Measurements from ENCODE around the gene SLC25A36.
"Not testable (repeated sequence)": the region's sequence is repeated elsewhere in the genome, so short reads cannot be mapped to it uniquely, and the experiment has no call there.

The SLC25A36 gene

DNA sequence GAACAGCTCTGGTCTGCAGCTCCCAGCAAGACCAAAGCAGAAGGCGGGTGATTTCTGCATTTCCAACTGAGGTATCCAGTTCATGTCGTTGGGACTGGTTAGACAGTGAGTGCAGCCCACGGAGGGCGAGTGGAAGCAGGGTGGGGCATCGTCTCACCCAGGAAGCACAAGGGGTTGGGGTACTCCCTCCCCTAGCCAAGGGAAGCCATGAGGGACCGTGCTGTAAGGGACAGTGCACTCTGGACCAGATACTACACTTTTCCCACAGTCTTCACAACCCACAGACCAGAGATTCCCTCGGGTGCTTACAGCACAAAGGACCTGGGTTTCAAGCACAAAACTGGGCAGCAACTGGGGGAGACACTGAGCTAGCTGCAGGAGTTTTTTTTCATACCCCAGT lies 8.5 kb upstream of the SLC25A36 start:
- DNase-seq: no peak

DNA sequence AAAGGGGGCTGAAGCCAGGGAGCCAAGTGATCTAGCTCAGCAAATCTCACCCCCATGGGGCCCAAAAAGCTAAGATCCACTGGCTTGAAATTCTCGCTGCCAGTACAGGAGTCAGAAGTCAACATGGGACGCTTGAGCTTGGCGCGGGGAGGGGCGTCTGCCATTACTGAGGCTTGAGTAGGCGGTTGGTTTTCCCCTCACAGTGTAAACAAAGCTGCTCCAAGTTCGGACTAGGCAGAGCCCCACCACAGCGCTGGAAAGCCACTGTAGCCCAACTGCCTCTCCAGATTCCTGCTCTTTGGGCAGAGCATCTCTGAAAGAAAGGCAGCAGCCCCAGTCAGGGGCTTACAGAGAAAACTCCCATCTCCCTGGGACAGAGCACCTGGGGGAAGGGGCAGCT lies 8.1 kb upstream of the SLC25A36 start:
- no peak for DNase-seq

DNA sequence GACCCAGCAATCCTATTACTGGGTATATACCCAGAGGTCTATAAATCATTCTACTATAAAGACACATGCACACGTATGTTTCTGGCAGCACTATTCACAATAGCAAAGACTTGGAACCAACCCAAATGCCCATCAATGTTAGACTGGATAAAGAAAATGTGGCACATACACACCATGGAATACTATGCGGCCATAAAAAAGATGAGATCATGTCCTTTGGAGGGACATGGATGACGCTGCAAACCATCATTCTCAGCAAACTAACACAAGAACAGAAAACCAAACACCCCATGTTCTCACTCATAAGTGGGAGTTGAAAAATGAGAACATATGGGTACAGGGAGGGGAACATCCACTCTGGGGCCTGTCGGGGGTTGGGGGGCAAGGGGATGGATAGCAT lies 2.3 kb upstream of the SLC25A36 start:
- DNase-seq: not testable (repeated sequence)

DNA sequence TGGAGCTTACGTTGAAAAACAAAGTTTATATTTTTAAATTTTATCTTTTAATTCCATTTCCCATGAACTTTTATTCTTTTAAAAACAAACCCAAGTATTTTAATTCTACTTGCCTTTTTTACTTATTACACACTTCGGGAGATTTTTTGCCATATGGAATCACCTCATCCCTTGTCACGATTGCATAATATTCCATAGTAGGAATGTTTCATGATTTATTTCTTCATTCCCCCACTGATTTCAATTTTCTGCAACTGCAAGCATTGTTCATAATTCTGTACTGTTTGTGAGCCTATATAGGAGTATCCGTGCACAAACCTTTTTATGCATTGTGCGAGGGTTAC lies 574 bp upstream of the SLC25A36 start:
- no peak for DNase-seq

DNA sequence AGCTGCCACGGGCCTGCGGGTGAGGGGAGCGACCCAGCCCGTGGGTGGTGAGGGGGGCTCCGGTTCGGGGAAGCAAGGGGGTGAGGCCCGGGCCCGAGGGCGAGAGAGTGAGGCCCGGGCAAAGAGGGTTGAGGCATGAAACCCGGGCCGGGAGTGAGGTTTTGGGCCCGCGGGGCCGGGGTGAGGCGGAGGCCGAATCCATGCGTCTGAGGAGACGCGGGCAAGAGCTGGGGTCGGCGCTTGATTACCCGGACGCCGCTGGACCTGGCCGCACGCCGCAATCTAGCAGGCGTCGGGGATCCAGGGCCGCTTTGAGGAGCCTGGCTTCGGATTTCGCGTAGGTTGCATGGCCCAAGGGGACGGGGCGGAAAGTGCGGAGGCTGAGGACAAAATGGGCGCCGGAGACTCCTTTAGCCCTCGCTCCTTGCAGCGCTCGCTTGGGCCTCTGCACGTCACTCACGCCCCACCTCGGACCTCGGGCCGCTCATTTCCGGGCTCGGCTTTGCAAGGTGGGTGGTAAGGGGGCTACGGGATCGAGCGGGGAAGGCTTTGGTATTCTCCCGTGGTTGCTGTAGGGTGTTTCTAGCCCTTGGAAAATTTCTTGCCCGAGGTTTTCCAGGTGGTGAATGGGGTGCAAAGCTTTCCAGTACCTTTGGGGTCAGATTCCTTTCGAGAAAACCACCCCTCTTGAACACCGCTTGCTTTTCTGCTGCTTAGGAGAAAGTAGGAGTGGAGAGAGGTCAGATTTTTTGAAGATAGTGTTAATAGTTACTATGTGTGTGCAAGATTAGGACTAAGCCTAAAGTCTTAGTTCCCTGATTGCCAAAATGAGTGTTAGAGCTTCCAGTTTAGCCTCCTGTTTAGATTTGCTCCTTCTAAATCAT lies 827 bp downstream of the SLC25A36 start:
- peak; percentile 26 for DNase-seq

DNA sequence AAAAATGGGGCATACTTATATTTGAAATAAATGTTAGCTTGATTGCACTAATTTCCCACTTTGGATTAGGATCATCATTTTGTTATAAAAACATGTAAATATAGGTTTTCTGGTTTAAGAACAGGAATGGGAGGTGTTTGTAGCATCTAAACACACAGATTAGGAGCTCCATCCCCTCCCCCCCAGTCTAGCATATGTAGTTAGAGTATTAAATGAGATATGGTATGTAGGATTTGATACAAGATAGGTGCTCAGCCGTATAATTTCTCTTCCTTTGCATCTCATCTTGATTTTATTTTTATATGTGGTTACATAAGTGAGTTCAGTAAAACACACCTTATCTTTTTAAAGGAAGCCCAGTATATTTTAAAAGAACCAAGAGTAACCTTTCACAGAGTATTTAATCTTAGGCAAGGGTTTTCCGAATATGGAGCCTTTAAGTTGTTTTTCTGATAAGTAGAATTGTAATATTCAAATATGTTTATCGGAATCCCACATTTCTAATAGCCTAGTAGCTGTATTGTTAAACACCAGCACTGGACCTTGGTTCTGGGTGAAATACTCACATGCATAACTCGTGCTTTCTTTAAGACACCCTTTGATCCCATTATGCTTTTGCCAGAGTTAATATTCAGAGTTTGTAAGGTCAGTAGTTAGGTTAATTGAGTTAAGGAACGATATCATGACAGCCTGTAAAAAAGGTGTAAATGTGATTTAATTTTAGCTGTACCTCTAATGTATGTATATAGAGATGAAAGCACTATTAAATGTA lies 2.3 kb downstream of the SLC25A36 start:
- no peak for DNase-seq

DNA sequence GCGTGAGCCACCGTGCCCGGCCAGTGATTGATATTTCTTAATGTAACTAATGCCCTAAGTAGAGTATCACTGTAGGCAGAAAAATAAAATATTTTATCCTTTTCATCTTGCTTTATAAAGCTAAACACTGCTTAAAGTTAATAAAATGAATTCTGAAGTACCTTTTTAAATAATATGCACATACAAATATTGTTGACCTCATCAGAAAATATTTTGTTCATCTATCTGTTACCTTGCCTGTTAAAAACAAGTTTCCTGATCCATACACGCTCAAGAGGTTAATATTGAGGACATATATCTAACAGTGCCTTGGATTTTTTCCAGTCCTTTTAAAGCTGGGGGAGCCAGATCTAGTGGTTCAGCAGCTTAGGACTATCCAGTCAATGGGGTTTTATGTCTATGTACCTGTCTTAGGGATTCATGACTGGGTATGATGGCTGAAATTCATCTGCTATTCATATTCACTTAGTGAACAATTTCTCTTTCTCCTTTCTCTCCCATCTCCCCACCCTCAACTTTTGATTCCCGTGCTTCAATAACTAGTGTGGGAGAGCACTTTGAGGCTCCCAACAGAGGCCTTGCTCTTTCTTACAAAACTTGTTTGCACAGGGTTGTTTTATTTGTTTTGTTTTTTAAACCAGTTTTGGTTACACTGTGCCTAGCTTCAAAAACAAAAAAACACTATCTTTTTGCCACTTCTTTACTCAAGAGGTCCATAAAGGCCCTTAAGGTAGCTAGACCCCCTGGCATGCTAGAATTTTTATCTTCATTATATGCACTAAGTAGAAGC lies 7.0 kb downstream of the SLC25A36 start:
- DNase-seq: no peak

DNA sequence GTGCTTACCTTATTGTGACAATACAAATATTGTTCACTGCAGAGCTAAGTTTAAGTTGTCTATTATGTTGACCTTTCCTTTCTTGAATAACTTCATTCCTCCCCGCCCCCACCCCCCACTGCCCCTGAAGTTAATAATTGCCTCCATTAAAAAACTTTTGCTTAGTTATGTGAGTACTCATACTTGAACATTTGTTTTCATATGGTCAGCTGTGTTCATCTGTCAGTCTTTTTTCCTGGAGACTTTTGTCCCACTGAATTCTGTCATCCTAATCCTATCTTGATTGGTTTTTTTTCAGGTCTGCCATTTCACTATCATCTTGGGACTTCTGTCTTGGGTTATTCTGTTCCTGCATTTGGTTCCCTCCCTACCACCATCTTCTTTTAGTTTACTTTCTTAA lies 8.5 kb downstream of the SLC25A36 start:
- DNase-seq: no peak

DNA sequence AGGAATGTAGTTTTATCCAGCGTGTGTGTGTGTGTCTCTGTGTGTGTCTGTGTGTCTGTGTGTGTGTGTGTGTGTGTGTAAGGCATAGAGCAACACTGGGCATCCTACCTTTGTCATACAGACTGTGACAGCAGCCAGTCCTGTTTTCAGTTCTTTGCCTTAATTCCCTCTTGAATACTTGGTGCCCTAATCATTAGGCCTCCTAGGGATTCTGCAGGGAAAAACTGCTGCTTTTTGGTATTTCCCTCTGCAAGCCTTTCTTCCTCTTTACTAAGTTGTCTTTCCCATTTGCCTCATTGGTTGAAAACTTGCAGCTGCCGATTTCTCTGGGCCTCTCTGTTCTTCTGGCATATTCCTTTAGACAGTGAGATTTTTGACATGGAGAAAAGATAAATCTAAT lies 9.2 kb downstream of the SLC25A36 start:
- no peak for DNase-seq

DNA sequence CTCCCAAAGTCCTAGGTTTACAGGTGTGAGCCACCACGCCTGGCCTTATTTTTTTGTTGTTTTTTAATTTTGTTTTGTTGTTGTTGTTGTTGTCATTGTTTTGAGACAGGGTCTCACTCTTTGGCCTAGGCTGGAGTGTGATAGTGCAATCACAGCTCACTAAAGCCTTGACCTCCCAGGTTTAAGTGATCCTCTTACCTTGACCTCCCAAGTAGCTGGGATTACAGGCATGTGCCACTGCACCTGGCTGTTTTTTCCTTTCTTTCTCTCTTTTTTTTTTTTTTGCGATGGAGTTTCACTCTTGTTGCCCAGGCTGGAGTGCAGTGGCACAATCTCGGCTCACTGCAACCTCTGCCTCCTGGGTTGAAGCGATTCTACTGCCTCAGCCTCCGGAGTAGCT lies 10.1 kb downstream of the SLC25A36 start:
- not testable (repeated sequence) for DNase-seq

DNA sequence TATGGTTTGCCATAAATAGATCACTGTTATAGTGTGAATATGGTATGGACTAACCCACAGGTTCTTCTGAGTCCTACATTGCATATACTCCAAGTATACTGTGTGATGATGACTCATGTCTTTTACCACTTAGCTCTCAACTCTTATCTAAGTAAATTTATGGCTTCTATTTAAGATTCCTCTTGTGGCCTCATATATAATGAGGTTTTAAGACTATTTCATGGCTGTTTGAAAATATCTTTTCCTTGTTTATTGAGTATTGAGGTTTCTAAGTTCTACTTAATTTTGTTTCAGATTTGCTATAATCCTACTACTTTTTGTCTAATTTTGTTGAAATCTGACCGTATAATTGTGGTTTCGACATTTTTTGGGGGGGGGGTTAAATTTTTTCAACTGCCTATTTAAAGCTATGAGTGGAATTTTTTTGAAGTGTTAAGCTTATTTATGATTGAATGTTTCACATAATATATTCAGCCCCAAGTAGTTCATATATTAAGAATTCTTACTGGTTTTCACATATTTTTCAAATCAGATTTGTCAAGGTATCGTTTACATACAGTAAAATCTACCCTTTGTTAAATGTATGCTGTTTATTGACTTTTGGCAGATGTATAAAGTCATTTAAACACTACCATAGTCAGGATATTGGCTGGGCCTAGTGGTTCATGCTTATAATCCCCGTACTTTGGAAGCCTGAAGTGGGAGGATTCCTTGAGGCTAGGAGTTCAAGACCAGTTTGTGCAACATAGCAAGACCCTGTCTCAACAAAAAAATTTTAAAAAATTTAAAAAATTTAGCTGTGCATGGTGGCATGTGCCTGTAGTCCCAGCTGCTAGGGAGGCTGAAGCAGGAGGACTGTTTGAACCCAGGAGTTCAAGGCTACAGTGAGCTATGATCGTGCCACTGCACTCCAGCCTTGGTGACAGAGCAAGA lies 11.7 kb downstream of the SLC25A36 start:
- no peak for DNase-seq

DNA sequence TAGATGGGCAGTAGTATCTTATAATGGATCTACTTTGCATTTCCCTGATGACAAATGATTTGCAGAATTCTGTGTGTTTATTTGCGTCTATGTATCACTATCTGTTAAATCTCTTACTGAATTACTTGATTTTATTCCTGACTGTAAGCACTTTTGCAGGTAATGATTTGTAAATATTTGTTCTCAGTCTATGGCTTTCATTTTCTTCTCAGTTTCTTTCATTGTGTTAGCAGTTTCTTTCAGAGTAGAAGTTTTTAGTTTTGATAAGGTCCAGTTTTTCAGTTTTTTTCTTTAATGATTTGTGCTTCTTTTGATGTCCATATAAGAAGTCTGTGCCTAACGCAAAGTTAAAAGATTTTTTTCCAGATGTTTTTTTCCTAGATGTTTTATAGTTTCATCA lies 12.9 kb downstream of the SLC25A36 start:
- no peak for DNase-seq

DNA sequence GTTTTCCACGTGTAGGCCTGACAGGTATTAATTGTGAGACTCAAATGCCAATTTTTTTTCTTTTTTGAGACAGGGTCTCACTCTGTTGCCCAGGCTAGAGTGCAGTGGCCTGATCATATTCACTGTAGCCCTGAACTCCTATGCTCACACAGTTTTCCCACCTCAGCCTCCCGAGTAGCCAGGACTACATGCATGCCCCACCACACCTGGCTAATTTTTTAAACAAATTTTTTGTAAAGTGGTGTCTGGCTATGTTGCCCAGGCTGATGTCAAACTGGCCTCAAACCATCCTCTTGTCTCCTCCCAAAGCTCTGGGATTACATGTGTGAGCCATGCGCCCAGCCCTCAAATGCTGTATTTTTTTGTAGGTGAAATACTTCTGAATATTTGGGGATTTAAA lies 14.0 kb downstream of the SLC25A36 start:
- DNase-seq: no peak

DNA sequence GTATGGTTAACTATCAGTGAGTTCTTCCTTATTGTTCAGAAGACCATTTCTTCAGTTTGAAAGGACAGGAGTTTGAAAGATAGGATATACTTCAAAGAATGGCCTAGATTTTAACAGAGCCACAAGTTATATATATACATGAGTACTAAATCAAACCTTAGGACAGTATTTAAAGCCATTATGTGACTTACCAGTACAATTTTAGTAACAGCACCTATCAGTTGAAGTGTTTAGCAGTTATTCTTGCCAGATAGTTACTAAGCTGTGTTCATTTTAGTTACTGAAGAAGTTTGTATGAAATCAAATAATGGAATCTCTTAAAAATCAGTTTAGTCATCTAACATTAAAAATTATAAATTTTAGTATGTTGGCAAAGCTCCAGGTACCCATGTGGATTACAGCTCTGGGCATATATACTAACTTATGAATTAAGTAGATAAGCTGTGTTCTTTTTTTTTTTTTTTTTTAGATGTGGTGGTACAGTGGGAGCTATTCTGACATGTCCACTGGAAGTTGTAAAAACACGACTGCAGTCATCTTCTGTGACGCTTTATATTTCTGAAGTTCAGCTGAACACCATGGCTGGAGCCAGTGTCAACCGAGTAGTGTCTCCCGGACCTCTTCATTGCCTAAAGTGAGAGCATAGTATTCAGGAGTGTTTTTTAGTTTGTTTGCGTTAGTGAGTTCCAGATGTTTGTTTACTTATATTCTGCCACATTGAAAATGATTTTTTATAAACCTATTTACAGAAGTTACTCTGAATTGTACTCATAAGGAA lies 14.6 kb downstream of the SLC25A36 start:
- DNase-seq: no peak

DNA sequence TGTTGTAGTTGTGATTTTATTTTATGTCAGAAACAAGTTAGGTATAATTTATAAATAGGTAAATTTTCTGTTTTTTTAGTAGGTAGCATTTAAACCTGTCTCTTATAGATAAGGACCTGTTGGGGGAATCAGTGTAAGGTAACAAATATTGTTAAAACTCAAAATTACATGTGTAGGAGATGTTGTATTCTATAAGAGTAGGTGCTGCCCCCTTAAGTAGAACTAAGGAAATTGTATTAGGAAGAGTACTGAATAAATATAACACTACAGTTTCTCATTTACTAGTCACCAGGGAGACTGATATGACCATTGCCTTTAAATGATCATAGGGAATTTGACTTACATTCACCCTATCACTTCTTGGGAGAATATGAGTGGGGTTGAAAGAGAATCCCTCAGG lies 31.2 kb downstream of the SLC25A36 start:
- DNase-seq: no peak

DNA sequence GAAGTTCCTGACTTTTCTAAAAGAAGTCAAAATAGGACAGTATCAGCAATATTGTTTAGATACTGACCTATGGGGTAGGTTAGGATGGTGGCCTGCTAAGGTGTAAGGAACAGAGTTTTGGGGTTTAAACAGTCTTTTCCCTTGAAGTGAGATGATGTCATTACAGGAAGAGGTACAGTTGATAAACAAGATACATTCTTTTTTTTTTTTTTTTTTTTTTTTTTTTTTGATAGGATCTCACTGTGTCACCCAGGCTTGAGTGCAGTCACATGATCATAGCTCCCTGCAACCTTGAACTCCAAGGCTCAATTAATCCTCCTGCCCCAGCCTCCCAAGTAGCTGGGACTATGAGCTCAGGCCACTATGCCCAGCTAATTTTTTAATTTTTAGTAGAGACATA lies 33.3 kb downstream of the SLC25A36 start:
- no peak for DNase-seq

DNA sequence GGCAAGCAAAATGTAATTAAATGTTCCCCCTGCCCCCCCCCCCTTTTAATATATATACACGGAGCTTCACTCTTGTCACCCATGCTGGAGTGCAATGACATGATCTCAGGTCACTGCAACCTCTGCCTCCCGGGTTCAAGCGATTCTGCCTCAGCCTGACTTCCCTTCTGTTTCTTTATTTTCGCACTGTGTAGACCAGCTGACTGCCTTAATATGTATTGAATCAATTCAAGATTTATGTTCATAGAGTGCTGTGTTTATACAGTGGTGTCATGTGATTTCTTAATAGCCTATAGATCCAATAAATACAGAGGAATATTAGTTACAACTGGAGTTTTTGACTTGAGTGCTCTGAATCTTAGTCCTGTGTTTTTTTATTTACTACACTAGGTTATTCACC lies 39.0 kb downstream of the SLC25A36 start:
- DNase-seq: no peak

DNA sequence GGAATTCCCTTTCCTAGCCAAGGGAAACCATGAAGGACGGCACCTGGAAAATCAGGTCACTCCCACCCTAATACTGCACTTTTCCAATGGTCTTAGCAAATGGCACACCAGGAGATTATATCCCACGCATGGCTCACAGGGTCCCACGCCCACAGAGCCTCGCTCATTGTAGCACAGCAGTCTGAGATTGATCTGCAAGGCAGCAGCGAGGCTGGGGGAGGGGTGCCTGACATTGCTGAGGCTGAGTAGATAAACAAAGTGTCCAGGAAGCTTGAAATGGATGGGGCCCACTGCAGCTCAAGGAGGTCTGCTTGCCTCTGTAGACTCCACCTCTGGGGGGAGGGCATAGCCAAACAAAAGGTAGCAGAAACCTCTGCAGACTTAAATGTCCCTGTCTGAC lies 46.2 kb downstream of the SLC25A36 start:
- DNase-seq: not testable (repeated sequence)

DNA sequence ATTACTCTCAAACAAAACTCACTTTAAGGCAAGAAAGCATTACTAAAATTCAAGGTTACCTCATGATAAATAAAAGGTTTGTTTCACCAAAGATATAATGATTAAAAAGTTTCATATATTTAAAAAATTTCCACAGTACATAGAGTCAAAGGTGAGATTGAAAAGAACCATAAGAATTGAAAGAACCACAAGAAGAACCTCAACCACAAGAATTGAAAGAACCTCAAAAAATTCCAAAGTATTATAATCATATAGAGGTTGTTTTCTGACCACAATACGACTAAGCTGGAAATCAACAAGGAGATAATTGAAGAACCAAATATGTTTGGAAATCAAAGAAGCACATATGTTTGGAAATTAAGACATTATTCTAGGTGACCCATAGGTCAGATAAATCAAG lies 52.7 kb downstream of the SLC25A36 start:
- DNase-seq: no peak

DNA sequence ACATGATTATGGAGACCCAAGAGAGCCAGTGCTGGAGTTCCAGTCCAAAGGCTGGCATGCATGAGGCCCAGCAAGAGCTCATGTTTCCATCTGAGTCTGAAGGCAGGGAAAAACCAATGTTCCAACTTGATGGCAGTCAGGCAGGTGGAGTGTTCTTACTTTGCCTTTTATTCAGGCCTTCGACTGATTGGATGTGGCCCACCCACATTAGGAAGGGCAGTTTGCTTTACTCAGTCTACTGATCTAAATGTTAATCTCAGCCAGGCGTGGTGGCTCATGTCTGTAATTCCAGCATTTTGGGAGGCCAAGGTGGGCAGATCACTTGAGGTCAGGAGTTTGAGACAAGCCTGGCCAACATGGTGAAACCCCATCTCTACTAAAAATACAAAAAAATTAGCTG lies 53.2 kb downstream of the SLC25A36 start:
- DNase-seq: not testable (repeated sequence)

DNA sequence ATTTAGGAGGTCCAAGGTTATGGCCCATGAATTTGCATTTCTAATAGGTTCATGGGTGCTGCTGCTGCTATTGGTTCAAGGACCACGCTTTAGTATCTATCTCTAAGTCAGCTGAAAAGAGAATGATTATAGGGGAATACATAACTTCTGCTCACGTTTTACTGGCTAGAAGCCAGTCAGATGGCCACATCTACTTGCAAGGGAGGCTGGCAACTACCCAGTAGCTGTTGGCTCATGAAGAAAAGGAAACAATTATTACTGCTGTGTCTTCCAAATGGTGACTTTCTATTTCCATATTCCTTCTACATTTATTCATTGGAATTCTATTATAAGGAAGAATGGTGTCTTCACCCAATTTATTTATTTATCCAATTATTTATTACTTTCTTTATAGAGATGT lies 54.2 kb downstream of the SLC25A36 start:
- DNase-seq: no peak

All from stimulated activated CD4-positive, alpha-beta T cell treated with anti-CD3 and anti-CD28 coated beads, Interleukin-4, amount 100 ng/mL, for 1 hour (primary cell).